ENCODE results near the gene CYBB.

Gene CYBB

DNA sequence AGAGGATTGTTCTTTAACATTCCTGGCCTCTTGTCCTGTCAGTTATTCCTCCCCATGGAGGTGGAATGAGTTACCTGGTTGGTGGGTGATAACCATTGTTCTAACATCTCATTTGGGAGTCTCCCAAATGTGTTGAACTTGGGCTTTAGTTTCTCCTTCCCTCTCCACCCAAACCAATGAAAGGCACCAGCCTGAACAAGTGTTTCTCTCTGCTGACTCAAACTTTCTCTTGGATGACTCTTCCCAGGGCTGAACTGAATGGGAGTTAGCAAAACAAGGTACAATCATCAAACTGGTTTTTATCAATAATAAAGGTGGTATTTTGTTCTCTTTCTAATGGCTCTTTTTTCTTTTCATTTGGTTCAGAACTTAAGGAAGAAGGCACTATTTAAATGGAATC lies 64.8 kb downstream of the CYBB start:
- H3K4me3 ChIP-seq (replicated peaks; ENCODE audit: low read depth, low read length) = no peak overlapping the region
- TF ChIP-seq, protein P1, sequence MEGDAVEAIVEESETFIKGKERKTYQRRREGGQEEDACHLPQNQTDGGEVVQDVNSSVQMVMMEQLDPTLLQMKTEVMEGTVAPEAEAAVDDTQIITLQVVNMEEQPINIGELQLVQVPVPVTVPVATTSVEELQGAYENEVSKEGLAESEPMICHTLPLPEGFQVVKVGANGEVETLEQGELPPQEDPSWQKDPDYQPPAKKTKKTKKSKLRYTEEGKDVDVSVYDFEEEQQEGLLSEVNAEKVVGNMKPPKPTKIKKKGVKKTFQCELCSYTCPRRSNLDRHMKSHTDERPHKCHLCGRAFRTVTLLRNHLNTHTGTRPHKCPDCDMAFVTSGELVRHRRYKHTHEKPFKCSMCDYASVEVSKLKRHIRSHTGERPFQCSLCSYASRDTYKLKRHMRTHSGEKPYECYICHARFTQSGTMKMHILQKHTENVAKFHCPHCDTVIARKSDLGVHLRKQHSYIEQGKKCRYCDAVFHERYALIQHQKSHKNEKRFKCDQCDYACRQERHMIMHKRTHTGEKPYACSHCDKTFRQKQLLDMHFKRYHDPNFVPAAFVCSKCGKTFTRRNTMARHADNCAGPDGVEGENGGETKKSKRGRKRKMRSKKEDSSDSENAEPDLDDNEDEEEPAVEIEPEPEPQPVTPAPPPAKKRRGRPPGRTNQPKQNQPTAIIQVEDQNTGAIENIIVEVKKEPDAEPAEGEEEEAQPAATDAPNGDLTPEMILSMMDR (IDR thresholded peaks at IDR 0.05; ENCODE audit: low read depth, low read length, missing control alignments) = no peak
- no peak for DNase-seq (ENCODE audit: extremely low read depth, low read depth)

DNA sequence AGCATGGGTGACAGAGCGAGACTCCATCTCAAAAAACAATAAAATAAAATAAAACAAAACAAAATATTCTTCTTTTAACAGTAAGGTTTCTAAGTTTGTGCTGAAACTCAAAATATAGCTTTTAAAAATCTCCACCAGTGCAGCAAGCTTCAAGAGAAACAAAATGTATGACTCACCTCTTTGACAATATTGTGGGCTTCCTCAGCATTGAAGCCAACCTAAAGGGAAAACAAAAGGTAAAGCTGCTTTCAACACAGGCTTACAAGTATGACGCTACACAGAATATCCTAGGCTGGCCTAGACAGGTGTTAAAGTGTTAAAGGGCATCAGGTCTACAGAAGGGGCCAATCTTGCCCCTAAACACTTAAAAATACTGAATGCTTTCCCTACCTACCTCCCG lies 66.3 kb downstream of the CYBB start:
- DNase-seq (ENCODE audit: extremely low read depth, low read depth) = no peak
- TF ChIP-seq, protein P1 (IDR thresholded peaks at IDR 0.05; ENCODE audit: low read depth, low read length, missing control alignments) = no peak
- H3K4me3 ChIP-seq (replicated peaks; ENCODE audit: low read depth, low read length) = no peak overlapping the region

DNA sequence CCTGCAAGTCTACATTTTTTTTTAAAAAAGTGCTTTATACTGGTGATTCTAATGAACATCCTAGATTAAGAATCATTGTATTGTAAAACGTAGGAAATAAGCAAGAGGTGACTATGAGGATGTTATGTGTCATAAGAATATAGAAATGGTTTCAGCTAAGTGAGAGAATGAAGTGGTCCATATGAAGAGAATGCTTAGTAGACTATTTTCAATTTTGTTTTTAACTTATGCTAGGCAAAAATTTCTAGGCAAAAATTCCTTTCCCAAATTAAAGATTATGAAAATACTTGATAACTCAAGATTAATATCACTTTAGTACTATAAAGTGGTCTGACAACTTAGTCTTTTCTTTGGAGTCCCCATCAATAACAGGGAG lies 66.7 kb downstream of the CYBB start:
- no peak for DNase-seq (ENCODE audit: extremely low read depth, low read depth)
- TF ChIP-seq, protein P1 (IDR thresholded peaks at IDR 0.05; ENCODE audit: low read depth, low read length, missing control alignments) = no peak
- peak overlapping the region; percentile 55 for H3K4me3 ChIP-seq (replicated peaks; ENCODE audit: low read depth, low read length)

DNA sequence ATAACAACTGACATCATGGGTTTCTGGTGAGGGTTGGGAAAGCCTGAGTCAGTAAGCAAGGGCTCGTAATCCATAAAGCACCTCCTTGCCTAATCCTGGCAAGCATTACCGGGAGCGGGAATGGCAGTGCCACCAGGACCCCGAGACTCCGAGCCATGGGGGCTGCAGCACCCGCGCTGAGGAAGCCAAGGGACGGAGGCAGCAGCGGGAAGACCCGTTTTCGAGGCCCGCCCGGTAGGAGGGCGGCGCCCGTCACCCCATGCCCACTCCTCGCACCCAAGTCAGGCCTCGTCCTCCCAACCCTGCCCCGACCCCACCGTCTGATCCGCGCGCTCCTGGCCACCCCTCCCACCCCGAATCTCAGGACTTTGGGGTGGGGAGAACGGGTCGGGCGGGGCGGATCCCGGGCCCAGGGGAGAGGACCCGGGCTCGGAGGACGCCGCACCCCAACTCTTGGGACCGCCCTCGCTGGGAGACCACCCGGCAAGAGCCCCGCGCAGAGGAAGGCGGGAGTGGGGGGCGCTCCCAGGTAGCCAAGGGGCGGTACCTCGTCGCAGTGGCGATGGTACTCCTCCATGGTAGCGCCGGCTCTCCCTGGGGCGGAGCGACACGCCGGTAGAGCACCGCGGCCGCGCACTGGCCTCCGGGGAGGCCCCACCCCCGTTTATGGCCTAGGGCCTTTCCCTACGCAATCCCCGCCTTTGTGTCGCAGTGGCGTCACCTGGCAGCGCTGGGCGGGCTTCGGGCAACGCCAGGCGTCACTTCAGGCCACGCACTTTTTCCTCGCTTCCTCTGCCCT lies 67.3 kb downstream of the CYBB start, which contains the start of gene DYNLT3:
TSS of gene DYNLT3 (minus strand) at position 638 of the 799 bp plus-strand sequence. CDS start at position 577, 61 bp downstream.
- peak within 1 kb of the TSS; percentile 55 for H3K4me3 ChIP-seq (replicated peaks; ENCODE audit: low read depth, low read length)
- peak; percentile 30 for DNase-seq (ENCODE audit: extremely low read depth, low read depth)
- TF ChIP-seq, protein P1 (IDR thresholded peaks at IDR 0.05; ENCODE audit: low read depth, low read length, missing control alignments) = no peak

DNA sequence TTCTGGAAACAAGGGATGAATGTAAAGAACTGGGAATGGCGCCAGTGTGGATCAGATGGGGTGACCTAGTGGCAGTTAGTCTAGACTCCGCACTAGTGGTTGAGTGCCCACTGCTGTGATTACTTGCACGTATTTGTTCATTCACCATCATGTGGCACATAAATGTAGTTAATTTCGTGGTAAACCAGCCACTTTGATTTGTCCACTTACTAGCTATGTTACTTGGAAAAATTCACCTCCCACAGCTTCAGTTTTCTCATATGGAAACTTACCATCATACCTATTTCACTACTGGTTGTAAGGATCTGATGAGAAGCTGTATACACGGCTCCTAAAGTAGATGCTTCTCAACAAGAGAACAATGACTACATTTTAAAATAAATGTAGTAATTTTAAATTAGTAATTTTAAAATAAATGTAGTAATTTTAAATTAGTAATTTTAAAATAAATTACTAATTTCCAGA lies 67.9 kb downstream of the CYBB start:
- H3K4me3 ChIP-seq (replicated peaks; ENCODE audit: low read depth, low read length) = peak overlapping the region; percentile 55
- TF ChIP-seq, protein P1 (IDR thresholded peaks at IDR 0.05; ENCODE audit: low read depth, low read length, missing control alignments) = no peak
- no peak for DNase-seq (ENCODE audit: extremely low read depth, low read depth)

DNA sequence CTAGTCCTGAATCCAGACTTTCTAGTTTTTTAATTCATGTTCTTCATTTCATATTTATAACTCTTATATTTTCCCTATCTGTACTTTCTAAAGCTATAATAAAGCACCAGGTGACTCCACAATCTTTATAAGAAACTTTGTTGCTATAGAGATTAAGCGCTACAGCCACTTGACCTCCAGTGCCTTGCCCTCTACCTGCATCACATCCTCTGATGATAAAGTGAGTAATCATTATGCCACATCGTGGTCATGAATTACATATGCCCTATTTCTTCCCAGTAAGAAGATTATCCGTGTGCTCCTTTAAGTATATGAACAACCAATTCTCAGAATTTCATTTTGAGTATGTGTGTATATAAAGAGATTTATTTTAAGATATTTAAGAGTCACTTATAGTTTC lies 74.3 kb downstream of the CYBB start:
- TF ChIP-seq, protein P1 (IDR thresholded peaks at IDR 0.05; ENCODE audit: low read depth, low read length, missing control alignments) = no peak
- H3K4me3 ChIP-seq (replicated peaks; ENCODE audit: low read depth, low read length) = no peak overlapping the region

More for the DNA sequence above, 74.3 kb downstream of the CYBB start:
- DNase-seq (ENCODE audit: extremely low read depth, low read depth) = no peak
